HG02571 (cell line): ENCODE data around the gene HNRNPR.
"Not testable (repeated sequence)": the region's sequence is repeated elsewhere in the genome, so short reads cannot be mapped to it uniquely, and the experiment has no call there.

Experiments
- ATAC-seq: cut with Tn5 transposase; IDR thresholded peaks from one replicate; pipeline ENCODE4 v1.9.1; 2021; ENCODE audit warnings: mild to moderate bottlenecking, moderate library complexity; ENCODE audit not compliant: unreplicated experiment

HNRNPR gene

GRCh38 chr1:23344111-23344986, at the start of gene HNRNPR:
Gene HNRNPR, minus strand, starts transcription at chr1:23344284. Its CDS starts 3,276 bp downstream, at chr1:23341008.
- peak; percentile 91 for ATAC-seq

- no peak for ATAC-seq
These were observed 49.6 kb upstream of the HNRNPR start for GRCh38 chr1:23393706-23394105.

DNA sequence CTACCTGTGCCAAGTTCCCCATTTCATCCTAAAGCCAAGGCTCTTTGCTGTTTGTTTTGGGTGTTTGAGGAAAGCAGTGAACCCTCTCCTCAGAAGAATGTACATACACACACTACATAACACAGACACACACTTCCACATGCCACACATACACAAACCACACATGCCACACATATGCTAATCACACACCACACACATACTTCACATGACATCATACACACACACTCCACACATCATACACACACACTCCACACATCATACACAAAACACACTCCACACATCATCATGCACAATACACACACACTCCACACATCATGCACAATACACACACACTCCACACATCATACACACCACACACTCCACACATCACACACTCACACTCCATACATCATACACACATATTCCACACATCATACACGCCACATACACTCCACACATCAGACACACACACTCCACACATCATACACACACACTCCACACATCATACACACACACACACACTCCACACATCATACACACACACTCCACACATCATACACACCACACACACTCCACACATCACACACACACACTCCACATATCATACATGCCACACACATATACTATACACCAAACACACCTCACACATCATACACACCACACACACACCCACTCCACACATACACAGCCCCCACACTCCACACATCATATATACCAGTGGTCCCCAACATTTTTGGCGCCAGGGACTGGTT, 48.2 kb upstream of the HNRNPR start:
- no peak for ATAC-seq

DNA sequence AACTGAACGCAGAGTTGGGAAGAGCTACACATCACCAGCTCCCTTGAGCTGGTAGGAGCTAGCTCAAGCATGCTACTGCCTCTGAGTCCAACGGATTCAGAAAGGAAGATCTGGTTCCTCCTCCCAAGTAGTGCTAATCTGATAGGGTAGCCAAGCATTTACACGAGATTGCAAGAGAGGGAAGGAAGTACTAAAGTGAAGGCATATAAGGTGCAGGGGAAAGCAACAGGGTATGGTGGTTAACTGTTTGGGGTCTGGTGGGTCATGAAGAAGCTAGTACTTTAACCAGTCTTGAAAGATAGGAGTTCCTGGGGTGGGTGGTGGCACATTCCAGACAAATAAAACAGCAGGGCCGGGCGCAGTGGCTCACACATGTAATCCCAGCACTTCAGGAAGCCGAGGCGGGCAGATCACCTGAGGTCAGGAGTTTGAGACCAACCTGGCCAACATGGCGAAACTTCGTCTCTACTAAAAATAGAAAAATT, 45.8 kb upstream of the HNRNPR start:
- no peak for ATAC-seq

DNA sequence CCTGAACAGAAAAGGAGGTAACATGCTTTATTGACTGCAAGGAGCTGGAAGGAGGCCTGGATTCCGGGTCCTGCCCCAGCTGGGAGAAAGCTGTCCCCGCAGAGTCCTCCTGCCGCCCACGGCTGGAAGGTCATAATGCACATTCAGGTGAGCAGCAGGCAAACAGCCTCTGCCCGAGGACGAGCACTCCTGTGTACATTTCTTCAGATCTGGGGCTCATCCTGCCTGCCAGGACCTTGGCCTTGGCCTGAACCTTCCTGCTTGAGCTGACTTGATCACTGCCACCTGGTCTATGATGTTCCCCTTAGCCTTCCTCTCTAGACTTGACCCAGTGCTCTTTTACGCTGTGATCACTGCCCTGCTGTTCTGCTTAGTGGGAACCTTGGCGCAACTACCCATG, 43.4 kb upstream of the HNRNPR start:
- ATAC-seq, result no peak

DNA sequence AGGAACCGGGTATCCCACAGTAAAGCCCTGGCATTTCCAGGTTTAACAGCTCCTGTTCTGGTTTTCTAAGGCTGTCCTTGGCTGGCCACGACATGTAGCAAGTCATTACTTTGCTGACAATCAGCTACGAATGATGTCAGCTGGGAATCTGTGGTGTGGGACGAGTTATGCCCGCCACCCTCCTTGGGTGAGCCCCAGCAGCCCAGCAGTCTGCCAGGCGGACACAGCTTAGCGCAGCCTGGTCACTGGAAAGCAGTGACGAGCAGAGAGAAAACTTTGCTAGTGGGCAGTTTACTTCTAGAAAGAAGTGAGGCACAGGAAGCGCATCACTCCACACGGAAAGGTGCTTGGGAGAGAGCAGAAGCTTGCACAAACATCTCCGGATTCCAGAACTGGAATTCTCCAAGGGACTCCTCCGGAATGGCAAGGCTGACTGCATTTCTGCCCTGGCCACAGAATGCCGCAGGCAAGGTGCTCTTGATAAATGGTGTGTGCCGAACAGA, 41.1 kb upstream of the HNRNPR start:
- no peak for ATAC-seq

DNA sequence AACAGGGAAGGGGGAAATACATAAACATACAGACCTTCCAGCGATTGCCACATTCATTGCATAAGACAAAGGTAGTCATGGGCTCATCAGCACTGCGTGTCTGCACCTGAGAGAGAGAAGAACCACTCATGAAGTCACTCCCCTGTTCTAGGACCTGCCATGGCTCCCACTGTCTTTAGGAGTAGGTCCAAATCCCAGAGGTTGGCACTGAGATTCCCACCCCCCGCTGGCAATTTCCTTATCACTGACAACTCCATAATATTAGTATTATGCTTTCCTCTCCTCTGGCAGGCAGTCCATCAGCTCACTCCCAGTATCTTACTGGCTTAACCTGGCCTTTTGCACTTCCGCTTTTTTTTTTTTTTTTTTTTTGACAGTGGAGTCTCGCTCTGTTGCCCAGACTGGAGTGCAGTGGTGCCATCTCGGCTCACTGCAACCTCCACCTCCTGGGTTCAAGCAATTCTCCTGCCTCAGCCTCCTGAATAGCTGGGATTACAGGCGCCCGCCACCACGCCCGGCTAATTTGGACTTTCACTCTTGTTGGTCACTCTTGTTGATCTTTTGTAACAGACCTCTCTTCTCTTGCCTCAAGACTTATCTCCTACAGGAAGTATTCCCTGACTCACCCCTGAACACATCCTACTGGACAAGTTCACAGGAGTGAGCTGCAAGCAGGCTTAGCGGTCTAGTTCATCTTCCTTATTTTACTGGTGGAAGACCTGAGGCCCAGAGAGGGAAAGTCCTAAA, 40.4 kb upstream of the HNRNPR start:
- no peak for ATAC-seq

GRCh38 chr1:23383577-23384311, 39.7 kb upstream of the HNRNPR start:
- ATAC-seq, result no peak

GRCh38 chr1:23381233-23381885, 37.3 kb upstream of the HNRNPR start:
- no peak for ATAC-seq

GRCh38 chr1:23380719-23381118, 36.6 kb upstream of the HNRNPR start:
- no peak for ATAC-seq

DNA sequence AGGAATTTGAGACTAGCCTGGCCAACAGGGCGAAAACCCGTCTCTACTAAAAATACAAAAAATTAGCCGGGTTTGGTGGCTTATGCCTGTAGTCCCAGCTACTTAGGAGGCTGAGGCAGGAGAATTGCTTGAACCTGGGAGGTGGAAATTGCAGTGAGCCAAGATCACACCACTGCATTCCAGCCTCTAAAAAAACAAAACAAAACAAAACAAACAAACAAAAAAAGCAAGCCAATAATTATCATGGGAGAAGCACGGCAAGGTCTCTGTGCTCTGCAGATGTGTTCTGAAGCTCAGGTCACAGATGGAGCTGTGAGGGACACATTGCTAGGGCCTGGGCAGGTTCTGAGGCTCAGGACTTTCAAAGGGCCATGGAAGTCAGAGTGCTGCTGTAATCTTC, 36.2 kb upstream of the HNRNPR start:
- not testable (repeated sequence) for ATAC-seq

DNA sequence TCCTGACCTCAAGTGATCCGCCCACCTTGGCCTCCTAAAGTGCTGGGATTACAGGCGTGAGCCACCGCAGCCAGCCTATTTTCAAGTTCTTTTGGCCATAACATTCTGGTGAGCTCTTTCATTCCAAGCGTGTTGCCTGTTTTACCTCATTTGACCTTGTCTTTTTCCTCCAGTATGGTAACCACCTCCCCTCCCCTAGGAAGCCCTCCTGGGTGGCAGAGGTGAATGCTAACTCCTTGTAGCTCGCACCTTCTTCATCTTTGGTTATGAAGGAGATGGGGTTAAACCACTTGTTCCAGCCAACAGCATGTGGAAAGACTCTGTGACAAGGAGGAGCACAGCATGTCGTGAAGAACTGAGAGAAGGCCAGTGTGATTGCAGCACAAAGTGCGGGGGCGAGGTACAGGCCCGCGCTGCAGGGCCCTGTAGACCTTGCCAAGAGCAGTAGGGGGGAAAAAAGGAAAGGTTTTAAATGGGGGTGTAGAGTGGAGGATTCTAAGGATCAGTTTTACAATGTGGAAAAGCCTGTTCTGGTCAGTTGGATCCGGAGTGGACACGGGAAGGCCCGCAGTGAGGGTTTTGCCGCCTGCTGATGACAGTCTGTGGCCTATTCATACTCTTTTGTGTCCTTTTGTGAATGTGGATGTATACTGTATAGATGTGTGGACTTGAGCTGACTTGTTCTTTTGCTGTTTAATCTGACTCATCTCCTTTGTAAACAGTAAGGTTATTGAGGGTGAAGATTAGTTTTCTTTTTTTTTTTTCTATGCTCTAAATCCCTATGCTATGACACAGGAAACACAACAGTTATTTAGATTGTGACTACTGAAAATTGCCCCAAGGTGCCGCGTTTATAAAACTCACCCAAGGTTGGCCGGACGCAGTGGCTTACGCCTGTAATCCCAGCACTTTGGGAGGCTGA, 33.1 kb upstream of the HNRNPR start:
- no peak for ATAC-seq

GRCh38 chr1:23374079-23374735, 30.1 kb upstream of the HNRNPR start:
- not testable (repeated sequence) for ATAC-seq

DNA sequence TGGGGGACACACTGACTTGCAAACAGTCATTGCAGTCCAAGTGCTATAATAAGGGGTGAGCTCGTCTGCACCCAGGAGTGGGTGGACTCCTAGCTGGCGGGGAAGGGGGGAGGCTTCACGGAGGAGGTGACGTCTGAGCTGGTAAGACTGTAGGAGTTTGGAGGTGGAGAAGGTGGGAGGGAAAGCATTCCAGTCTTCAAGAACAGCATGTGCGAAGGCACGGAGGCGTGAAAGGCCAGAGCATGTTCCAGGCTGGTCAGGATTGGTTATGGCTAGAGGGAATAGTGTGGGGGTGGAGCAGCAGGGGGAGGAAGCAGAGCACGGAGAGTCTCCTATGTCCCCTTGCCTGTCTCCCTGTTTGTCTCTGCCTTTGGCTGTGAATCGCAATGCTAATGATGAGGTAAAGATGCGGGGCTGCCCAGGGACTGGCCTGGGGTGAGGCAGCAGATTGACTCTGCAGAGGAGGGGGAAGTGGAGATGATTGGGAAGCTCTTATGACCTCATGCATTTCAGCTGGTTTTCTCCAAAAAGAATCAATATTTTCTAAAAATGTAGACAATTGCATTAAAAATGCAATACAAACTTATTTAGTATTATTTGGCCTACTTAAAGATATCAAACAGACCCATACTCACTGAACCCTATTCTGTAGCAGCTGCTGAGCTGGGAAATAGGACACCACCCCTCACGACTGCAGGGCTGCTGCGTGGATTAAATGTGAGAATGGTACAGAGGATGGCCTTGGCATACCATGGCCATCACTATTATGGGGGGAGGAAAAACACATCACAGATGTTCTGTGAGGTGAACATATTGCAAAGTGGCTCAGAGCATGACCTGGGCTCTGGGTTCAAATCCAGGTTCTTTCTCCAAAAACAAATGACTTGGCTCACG, 28.1 kb upstream of the HNRNPR start:
- ATAC-seq, result no peak

DNA sequence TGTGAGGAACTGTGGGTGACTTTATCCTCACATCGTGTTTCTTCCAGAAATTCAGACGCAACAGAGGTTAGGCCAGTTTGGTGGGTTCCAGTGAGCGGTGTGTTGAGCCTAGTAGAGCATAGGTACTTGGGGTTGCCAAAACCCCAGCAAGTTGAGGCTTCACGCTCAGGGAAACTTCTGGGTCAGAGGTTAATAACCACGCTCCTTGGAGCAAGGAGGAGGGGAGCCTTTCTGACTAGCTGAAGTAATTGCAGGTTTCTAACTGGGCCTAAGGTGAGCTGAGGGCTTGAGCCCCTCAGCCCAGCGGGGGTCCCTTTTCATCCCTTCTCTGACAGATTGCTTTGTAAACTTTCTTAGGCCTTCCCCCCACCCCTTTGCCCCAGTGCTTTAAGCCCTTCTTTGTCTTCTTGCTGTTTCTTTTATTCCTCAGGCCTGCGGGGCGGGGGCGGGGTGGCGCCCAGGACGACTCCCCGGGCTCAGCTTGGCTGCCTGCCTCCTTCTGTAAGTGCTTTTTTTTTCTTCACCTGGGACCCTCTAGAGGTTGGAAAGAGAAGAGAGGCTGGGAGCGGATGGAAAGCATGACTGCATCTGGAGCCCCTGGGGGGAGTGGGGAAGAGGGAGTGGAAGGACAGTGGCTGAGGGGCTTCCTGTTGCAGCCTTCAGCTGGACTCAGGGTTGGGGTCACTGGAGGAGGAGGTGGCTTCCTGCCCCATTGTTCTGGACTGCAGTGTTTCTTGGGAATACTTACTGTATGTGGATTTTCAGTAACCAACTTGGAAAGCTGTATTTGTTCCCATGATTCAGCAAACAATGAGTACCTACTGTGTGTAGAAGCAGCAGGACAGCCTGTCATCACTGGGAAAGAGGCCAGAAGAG, 26.9 kb upstream of the HNRNPR start:
- no peak for ATAC-seq

DNA sequence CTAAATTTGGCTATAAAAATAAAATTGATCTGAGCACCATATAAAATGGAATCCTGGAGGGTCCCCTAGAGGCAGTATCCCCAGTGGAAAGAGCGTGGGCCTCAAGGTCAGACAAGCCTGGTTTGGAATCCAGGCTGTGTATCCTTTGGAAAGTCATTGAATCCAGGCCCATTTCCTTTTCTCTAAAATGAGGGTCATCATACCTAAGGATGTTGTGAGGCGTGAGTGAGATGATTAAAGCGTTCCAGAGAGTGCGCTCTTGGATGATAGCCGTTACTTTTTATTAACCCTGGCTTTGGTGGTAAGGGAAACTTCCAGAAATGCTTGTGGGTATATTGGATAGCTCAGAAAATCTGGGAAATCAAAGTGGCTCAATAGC, 26.2 kb upstream of the HNRNPR start:
- no peak for ATAC-seq
